Fibroblast of skin of left biceps (primary cell): ENCODE measurements around the gene MSX2.

Experiments used
- DNase-seq, 2 experiments: peaks; one replicate each; pipeline ENCODE4 v3.0.0-alpha.2; 2013; ENCODE audit warnings: low read depth in 2 of 2

Gene MSX2

GRCh38 chr5:174773371-174773770, 49.0 kb downstream of the MSX2 start:
- no peak for DNase-seq

DNA sequence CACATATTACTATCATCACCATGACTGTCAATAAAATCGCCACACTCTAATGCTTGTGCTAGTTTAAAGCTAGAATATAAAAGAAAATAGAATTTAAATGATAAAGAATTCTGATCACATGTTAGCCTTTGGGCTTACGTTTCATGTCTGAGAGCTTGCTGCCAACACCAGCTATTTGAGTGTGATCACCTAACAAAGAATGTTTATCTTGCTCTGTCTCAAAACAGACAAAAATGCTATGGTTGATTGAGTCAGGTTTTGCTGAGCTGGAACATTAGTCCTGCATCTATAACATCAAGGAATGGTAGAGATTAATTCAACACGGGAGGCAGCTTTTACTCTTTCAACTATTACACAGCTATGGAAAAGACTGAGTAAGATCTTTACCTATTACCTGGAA, 50.7 kb downstream of the MSX2 start:
- DNase-seq = no peak

GRCh38 chr5:174777111-174777510, 52.7 kb downstream of the MSX2 start:
- DNase-seq = no peak

GRCh38 chr5:174777583-174777982, 53.2 kb downstream of the MSX2 start:
- no peak for DNase-seq
